Astrocyte of the hippocampus (primary cell): ENCODE measurements around the gene CRTC1.

Experiments used
- DNase-seq: peaks from one replicate; pipeline ENCODE4 v3.0.0; 2011; ENCODE audit warnings: low read depth, low spot score

The CRTC1 gene

GRCh38 chr19:18651300-18651699, 32.2 kb upstream of the CRTC1 start:
- no peak for DNase-seq

- DNase-seq, result no peak
Observed at GRCh38 chr19:18651733-18652132, 31.7 kb upstream of the CRTC1 start.

- DNase-seq, result no peak
Observed at GRCh38 chr19:18653853-18654252, 29.6 kb upstream of the CRTC1 start.

- DNase-seq, result no peak
Observed at GRCh38 chr19:18654469-18654868, 29.0 kb upstream of the CRTC1 start.

- DNase-seq, result no peak
Observed at GRCh38 chr19:18655173-18655844, 28.2 kb upstream of the CRTC1 start.

DNA sequence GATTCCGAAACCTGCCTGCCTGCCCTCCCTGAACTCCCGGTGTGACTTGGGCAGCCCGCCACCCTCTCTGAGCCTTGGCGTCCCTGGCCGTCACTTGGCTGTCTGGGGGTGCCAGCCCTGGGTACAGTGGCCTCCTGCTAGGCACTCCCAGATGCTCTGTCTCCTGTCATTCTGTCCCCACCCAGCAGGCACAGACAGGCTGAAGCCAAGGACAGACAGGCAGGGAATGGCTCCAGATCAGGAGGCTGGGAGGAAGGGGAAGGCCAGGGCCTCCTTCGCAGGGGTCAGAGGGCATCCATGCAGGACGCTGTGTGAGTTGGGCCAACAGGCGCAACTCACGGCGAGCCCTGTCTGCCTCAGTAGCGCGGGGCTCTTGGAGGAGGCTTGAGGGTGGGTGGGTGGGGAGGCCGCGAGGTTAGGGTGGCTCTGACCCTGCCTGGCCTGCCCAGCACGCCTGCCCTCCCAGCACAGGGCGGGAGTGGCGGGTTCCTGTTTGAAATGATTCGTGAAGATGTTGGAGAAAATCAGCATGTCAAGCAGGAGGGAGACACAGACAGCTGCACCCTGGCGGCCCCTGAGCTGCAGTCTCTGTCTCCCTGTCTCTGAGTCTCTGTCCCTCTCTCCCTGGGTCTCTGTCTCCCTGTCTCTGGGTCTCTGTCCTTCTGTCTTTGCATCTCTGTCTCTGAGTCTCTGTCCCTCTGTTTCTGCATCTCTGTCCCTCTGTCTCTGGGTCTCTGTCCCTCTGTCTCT, 27.0 kb upstream of the CRTC1 start:
- DNase-seq, result no peak

DNA sequence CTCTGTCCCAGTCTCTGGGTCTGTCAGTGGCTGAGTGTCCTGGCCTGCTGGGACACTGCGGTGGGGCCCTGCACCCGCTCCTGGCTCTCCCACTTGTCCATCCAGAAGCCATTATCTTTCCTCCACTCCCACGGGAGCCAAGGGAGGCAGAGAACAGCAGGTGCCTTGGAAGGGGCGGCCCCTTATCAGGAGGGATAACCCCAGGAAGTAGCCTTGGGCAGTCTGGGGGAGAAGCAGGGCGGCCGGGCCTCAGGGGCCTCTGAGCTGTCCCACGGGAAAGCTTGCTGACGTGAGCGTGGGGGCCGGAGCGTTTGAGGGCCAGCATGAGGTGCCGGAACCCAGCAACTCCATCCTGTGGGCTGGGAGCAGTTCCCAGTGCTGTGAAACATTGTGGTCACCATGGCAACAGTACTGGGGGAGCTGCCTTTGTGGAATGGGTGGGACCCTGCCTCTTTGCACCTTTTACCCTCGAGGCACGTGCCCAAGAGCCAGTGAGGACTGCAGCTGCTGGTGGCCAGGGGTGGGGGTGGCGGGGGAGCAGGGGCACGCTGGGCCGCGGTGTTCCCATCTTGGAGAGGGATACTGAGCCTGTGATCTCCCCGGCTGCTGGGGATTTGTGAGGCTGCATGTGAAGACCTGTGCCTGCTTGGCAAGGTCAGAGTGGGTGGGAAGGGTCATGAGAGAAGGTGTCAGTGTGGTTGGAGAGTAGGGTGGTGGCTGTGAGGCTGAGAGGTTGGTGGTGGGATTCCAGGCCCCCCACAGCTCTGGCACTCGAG, 25.7 kb upstream of the CRTC1 start:
- peak; percentile 92 for DNase-seq

GRCh38 chr19:18658366-18658855, 25.1 kb upstream of the CRTC1 start:
- DNase-seq, result no peak

DNA sequence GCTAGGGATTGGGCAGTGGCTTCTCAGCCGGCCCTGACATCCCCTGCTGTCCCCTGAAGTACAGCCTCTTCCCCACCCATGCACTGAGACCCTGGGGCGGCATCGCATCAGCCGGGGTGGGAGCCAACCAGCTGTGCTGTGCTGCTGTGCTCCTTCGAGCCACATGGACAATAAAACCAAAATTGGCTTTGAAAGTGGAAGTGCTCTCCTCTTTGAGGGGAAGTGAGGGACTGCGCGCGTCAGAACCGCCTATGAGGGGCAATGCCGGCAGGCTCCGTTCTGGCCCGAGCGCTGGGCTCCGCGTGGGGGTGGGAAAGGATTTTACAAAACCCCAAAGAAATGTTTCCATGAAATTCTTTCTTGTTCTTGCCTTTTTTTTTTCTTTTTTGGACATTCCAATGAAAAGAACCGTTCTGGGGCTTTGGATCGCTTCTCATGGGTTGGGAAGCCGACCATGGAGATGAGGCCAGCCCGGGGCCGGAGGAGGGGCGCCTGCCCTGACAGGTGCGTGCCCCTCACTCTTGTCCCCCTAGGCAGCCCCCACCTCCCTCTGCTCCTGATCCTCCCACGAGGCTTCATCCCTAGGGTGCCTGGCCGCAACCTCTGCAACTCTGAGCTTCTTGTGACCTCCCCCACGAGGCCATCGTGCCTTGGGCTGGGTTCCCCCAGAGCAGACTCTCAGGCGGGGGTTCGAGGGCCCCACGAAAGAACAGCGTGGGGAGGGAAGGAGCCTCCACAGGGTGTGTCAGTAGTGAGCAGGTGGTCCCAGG, 24.0 kb upstream of the CRTC1 start:
- DNase-seq, result peak; percentile 44

DNA sequence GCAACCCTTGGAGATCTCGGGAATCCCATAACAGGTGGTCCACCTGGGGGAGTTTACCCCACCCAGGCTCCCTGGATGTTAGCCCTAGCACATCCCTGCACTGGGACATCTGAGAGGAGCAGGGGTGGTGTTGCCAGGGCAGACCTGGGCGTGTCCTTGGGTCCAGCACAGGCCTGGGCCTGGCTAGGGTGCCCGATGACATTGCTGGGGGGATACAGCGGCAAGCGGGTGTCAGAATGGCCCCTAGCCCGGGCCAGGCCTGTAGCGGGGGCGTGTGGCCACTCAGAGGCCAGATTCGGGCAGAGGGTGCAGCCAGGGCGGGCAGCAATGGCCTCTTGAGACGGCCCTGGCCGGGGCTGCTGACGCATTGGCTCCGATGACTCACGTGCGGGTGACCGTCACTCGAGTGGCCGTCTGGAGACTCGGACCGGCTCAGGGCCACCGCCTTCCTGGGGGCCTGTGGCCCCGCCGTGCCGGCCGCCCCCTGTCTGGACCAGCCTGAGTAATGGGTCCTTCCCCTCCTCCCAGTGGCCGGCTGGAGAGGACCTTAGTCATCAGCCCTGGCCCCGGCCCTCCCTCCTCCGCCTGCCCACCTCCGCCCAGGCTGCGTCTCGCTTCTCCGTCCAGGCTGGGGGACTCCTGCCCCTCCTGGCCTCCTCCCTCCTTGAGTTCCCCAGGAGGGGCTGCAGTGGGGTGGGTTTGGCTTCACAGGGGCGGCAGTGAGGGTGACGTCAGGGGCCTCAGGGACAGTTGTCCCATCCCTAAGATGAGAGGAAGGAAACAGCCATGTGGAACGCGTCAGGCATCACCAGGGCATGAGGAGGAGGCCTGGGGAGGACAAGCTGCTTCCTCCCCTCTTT, 23.2 kb upstream of the CRTC1 start:
- peak; percentile 84 for DNase-seq

GRCh38 chr19:18660939-18661670, 22.4 kb upstream of the CRTC1 start:
- DNase-seq, result no peak

GRCh38 chr19:18662972-18663732, 20.3 kb upstream of the CRTC1 start:
- DNase-seq, result peak; percentile 65

DNA sequence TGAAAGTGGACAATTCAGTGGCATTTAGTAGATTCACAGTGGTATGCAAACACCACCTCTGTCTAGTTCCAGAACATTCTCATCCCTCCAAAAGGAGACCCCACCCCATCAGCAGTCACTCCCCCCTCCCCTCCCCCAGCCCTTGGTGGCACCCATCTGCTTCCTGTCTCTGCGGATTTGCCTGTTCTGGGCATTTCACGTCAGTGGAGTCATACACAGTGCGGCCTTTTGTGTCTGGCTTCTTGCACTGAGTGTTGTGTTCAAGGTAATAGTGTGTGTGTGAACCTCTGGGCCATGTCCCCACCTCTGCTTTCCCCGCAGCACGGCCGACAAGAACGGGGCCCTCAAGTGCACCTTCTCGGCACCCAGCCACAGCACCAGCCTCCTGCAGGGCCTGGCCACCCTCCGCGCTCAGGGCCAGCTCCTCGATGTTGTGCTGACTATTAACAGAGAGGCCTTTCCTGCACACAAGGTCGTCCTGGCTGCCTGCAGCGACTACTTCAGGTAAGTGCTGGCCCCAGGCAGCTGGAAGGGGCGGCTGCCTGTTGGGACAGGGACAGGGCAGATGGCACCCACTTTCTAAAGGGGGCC, 19.4 kb upstream of the CRTC1 start:
- no peak for DNase-seq

DNA sequence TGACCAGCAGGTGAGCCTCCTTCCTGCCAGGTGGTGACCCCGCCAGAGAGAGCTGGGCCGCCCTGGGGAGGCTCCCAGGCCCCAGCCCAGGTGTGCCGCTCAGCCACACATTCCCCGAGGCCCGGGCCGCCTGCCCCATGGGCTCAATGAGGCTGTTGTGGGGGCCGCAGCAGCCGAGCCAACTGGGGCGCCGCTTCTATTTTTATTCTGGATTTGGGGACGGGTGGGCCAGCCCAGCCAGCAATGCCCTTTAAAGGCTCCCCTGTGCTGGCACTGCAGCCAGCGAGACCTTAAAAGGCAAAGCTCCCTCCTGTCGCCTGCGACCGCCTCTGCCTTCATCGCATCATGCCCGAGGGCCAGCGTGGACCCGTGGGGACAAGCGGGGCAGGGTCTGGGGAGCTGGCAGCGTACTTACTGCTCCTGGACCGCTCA, 17.7 kb upstream of the CRTC1 start:
- no peak for DNase-seq

DNA sequence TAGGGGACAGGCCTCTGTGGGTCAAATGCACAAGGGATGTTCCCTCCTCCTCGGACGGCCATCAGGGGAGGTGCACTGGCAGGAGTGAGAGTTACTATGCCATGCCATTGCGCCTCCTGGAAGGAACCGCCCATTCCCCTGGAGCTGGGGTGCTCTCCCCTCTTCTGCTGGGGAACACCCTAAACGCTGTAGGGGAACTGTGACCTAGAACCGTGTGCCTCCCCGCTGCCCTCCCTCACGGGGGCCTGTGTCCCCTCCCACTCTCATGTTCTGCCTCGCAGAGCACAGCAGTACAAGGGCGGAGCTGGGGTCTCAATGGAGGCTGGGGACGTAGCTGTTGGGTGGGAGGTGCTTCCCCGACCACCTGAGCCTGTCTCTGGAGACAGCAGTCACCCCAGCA, 17.2 kb upstream of the CRTC1 start:
- no peak for DNase-seq

- no peak for DNase-seq
Observed at GRCh38 chr19:18666784-18667183, 16.7 kb upstream of the CRTC1 start.

- no peak for DNase-seq
Observed at GRCh38 chr19:18667531-18668251, 15.8 kb upstream of the CRTC1 start.

- DNase-seq, result no peak
Observed at GRCh38 chr19:18668252-18668631, 15.2 kb upstream of the CRTC1 start.
